Ectodermal cell (in vitro differentiated cells): ENCODE measurements around the gene FZD7.

ENCODE experiments used
- H3K27ac ChIP-seq: 2 replicates; pipeline ENCODE4 v1.7.0; 2013; ENCODE audit warnings: mild to moderate bottlenecking, low read depth, low read length; ENCODE audit not compliant: insufficient read depth, poor library complexity, severe bottlenecking
- H3K27me3 ChIP-seq: 2 replicates; pipeline ENCODE4 v1.7.0; 2013; ENCODE audit warnings: mild to moderate bottlenecking, low read length; ENCODE audit not compliant: insufficient read depth, control insufficient read depth, poor library complexity, severe bottlenecking
- H3K36me3 ChIP-seq: one replicate; pipeline ENCODE4 v1.7.0; 2013; ENCODE audit warnings: low read length; ENCODE audit not compliant: control insufficient read depth, insufficient read depth
- H3K4me1 ChIP-seq: one replicate; pipeline ENCODE4 v1.7.0; 2013; ENCODE audit warnings: low read length; ENCODE audit not compliant: control insufficient read depth, insufficient read depth
- H3K4me3 ChIP-seq: 2 replicates; pipeline ENCODE4 v1.7.0; 2013; ENCODE audit warnings: low read depth, low read length, control low read depth; ENCODE audit not compliant: insufficient read depth
- H3K9me3 ChIP-seq: 2 replicates; pipeline ENCODE4 v1.7.0; 2013; ENCODE audit warnings: mild to moderate bottlenecking, low read length, moderate library complexity; ENCODE audit not compliant: control insufficient read depth
- WGBS, 2 experiments: methylation state at CpG; one replicate each; pipeline ENCODE4 v1.1.7; 2013; ENCODE audit warnings: missing lambda C conversion rate in 2 of 2; 5-methylcytosine and 5-hydroxymethylcytosine counted together

FZD7 gene

GRCh38 chr2:201996006-201996405, 37.6 kb upstream of the FZD7 start:
- Histone ChIP-seq H3K4me3 (no peak overlapping the region), H3K27ac (no peak overlapping the region), H3K9me3 (no peaks in the 10 kb centered on the region), H3K36me3 (no peaks in the 10 kb centered on the region), H3K4me1 (peaks cover 19% of the 10 kb centered on the region), H3K27me3 (no peaks in the 10 kb centered on the region)
- 7 to 8% methylated on average over 11 of the region's 11 CpGs for WGBS, 2 experiments

- 71 to 72% methylated on average over 6 to 8 of the region's 8 CpGs for WGBS, 2 experiments
- no peaks in the 10 kb centered on the region for H3K27me3 ChIP-seq
- no peak overlapping the region for H3K4me3 ChIP-seq
- no peaks in the 10 kb centered on the region for H3K36me3 ChIP-seq
- no peak overlapping the region for H3K27ac ChIP-seq
- peaks cover 15% of the 10 kb centered on the region for H3K4me1 ChIP-seq
- H3K9me3 ChIP-seq = no peaks in the 10 kb centered on the region
These were observed 36.9 kb upstream of the FZD7 start for GRCh38 chr2:201996679-201997314.

GRCh38 chr2:201999279-201999678, 34.4 kb upstream of the FZD7 start:
- Histone ChIP-seq H3K27me3 (no peaks in the 10 kb centered on the region), H3K36me3 (no peaks in the 10 kb centered on the region), H3K27ac (no peak overlapping the region), H3K9me3 (no peaks in the 10 kb centered on the region), H3K4me3 (no peak overlapping the region), H3K4me1 (peaks cover 15% of the 10 kb centered on the region)
- WGBS, 2 experiments = 88 to 91% methylated on average over 7 of the region's 7 CpGs

- H3K9me3 ChIP-seq = no peaks in the 10 kb centered on the region
- WGBS, 2 experiments = 100% methylated on average over 1 to 2 of the region's 2 CpGs
These were observed 31.8 kb upstream of the FZD7 start for GRCh38 chr2:202001826-202002225.

GRCh38 chr2:202002381-202002780, 31.3 kb upstream of the FZD7 start:
- H3K36me3 ChIP-seq = no peaks in the 10 kb centered on the region
- H3K4me3 ChIP-seq = no peak overlapping the region
- WGBS, 2 experiments = 81 to 83% methylated on average over 6 of the region's 6 CpGs

More at GRCh38 chr2:202001826-202002225, 31.8 kb upstream of the FZD7 start:
- no peak overlapping the region for H3K4me3 ChIP-seq
- peaks cover 8% of the 10 kb centered on the region for H3K4me1 ChIP-seq
- H3K36me3 ChIP-seq = no peaks in the 10 kb centered on the region
- H3K27ac ChIP-seq = no peak overlapping the region
- no peaks in the 10 kb centered on the region for H3K27me3 ChIP-seq

GRCh38 chr2:202005272-202005887, 28.3 kb upstream of the FZD7 start:
- Histone ChIP-seq H3K4me1 (peaks cover 19% of the 10 kb centered on the region), H3K4me3 (no peak overlapping the region), H3K27me3 (no peaks in the 10 kb centered on the region), H3K9me3 (no peaks in the 10 kb centered on the region), H3K27ac (no peak overlapping the region), H3K36me3 (no peaks in the 10 kb centered on the region)
- WGBS, 2 experiments = 70 to 76% methylated on average over 3 of the region's 3 CpGs

More at GRCh38 chr2:202002381-202002780, 31.3 kb upstream of the FZD7 start:
- Histone ChIP-seq H3K27ac (no peak overlapping the region), H3K27me3 (no peaks in the 10 kb centered on the region), H3K9me3 (no peaks in the 10 kb centered on the region), H3K4me1 (peaks cover 12% of the 10 kb centered on the region)

GRCh38 chr2:202006301-202006700, 27.4 kb upstream of the FZD7 start:
- H3K4me1 ChIP-seq = peaks cover 19% of the 10 kb centered on the region
- no peak overlapping the region for H3K27ac ChIP-seq
- 79 to 90% methylated on average over 1 of the region's 1 CpG for WGBS, 2 experiments
- H3K9me3 ChIP-seq = no peaks in the 10 kb centered on the region
- H3K27me3 ChIP-seq = no peaks in the 10 kb centered on the region
- H3K4me3 ChIP-seq = no peak overlapping the region
- H3K36me3 ChIP-seq = no peaks in the 10 kb centered on the region

- no peaks in the 10 kb centered on the region for H3K9me3 ChIP-seq
- no peak overlapping the region for H3K4me3 ChIP-seq
- H3K4me1 ChIP-seq = peaks cover 19% of the 10 kb centered on the region
- H3K27ac ChIP-seq = no peak overlapping the region
- H3K36me3 ChIP-seq = no peaks in the 10 kb centered on the region
- H3K27me3 ChIP-seq = no peaks in the 10 kb centered on the region
- WGBS, 2 experiments = 89 to 93% methylated on average over 7 of the region's 7 CpGs
These were observed 26.4 kb upstream of the FZD7 start for GRCh38 chr2:202007015-202007982.

GRCh38 chr2:202007983-202008354, 25.7 kb upstream of the FZD7 start:
- H3K4me3 ChIP-seq = no peak overlapping the region
- 61 to 72% methylated on average over 2 of the region's 2 CpGs for WGBS, 2 experiments
- H3K36me3 ChIP-seq = no peaks in the 10 kb centered on the region
- H3K4me1 ChIP-seq = peaks cover 19% of the 10 kb centered on the region
- no peak overlapping the region for H3K27ac ChIP-seq
- H3K27me3 ChIP-seq = no peaks in the 10 kb centered on the region
- H3K9me3 ChIP-seq = no peaks in the 10 kb centered on the region

- Histone ChIP-seq H3K4me3 (no peak overlapping the region), H3K27ac (no peak overlapping the region), H3K27me3 (no peaks in the 10 kb centered on the region), H3K4me1 (peaks cover 19% of the 10 kb centered on the region), H3K9me3 (no peaks in the 10 kb centered on the region), H3K36me3 (no peaks in the 10 kb centered on the region)
- WGBS, 2 experiments = 86% methylated on average over 5 of the region's 5 CpGs
These were observed 24.6 kb upstream of the FZD7 start for GRCh38 chr2:202009019-202009481.
